NB4 (cell line): ENCODE results near the gene NFS1.
"Not testable (repeated sequence)": the region's sequence is repeated elsewhere in the genome, so short reads cannot be mapped to it uniquely, and the experiment has no call there.

Experiments
- DNase-seq: peaks from one replicate; pipeline ENCODE4 v3.0.0; 2010; ENCODE audit warnings: low read depth
- H3K4me3 ChIP-seq: one replicate; pipeline ENCODE4 v1.5.1; 2011; ENCODE audit warnings: mild to moderate bottlenecking, low read depth, low read length, moderate library complexity
- CTCF ChIP-seq: IDR thresholded peaks from one replicate; pipeline ENCODE4 v1.5.1; 2012; ENCODE audit warnings: low read depth, low read length
- MAX ChIP-seq: IDR thresholded peaks from 2 replicates; pipeline ENCODE4 v1.6.1; 2011; ENCODE audit warnings: low read depth, low read length
- MYC ChIP-seq: IDR thresholded peaks from 2 replicates; pipeline ENCODE4 v1.6.1; 2011; ENCODE audit warnings: low read depth, low read length
- POLR2A ChIP-seq: IDR thresholded peaks from 2 replicates; pipeline ENCODE4 v1.6.1; 2011; ENCODE audit warnings: mild to moderate bottlenecking; ENCODE audit not compliant: insufficient read length; ENCODE audit errors: extremely low read depth

The NFS1 gene

GRCh38 chr20:35715652-35716051 is 16.5 kb upstream of the NFS1 start:
- TF ChIP-seq MAX (no peak), POLR2A (no peak), MYC (no peak), CTCF (no peak)
- no peak for DNase-seq
- no peak overlapping the region for H3K4me3 ChIP-seq

- no peak overlapping the region for H3K4me3 ChIP-seq
- TF ChIP-seq MYC = no peak
- TF ChIP-seq POLR2A = no peak
- TF ChIP-seq CTCF = no peak
Measured at GRCh38 chr20:35714127-35714526, 15.0 kb upstream of the NFS1 start.

GRCh38 chr20:35713120-35713519 is 14.0 kb upstream of the NFS1 start:
- not testable (repeated sequence) for H3K4me3 ChIP-seq
- peak; percentile 38 for DNase-seq

More at GRCh38 chr20:35714127-35714526, 15.0 kb upstream of the NFS1 start:
- DNase-seq = no peak

GRCh38 chr20:35711588-35712209 is 12.5 kb upstream of the NFS1 start:
- DNase-seq = no peak
- no peak overlapping the region for H3K4me3 ChIP-seq
- TF ChIP-seq CTCF = no peak
- TF ChIP-seq MYC = no peak
- TF ChIP-seq POLR2A = no peak
- TF ChIP-seq MAX = no peak

GRCh38 chr20:35710884-35711587 is 11.9 kb upstream of the NFS1 start:
- TF ChIP-seq MYC (no peak), CTCF (no peak), MAX (no peak), POLR2A (no peak)
- DNase-seq = no peak
- H3K4me3 ChIP-seq = no peak overlapping the region

- no peak for TF ChIP-seq MYC
- TF ChIP-seq POLR2A = no peak
- TF ChIP-seq MAX = no peak
- no peak for TF ChIP-seq CTCF
- DNase-seq = no peak
- no peak overlapping the region for H3K4me3 ChIP-seq
Measured at GRCh38 chr20:35710039-35710438, 10.9 kb upstream of the NFS1 start.
